Muscle of leg (tissue), 11 donors: ENCODE data around the gene AGAP3. TPM values are rescaled to one million over a fixed set of nuclear protein-coding genes. Genes with fewer than 3 reads are reported as not detected.

Experiments
- DNase-seq: peaks from one replicate; pipeline ENCODE4 v3.0.0; 2013
- H3K27ac ChIP-seq: one replicate; pipeline ENCODE4 v1.5.1; 2013; ENCODE audit warnings: mild to moderate bottlenecking, low read length, control low read depth
- H3K27me3 ChIP-seq: one replicate; pipeline ENCODE4 v1.6.1; 2013; ENCODE audit warnings: low read length; ENCODE audit not compliant: control insufficient read depth, insufficient read depth
- H3K36me3 ChIP-seq: one replicate; pipeline ENCODE4 v1.6.1; 2013; ENCODE audit warnings: low read length; ENCODE audit not compliant: control insufficient read depth, insufficient read depth
- H3K4me1 ChIP-seq: one replicate; pipeline ENCODE4 v1.6.1; 2013; ENCODE audit warnings: low read length; ENCODE audit not compliant: control insufficient read depth, insufficient read depth
- H3K4me3 ChIP-seq: one replicate; pipeline ENCODE4 v1.5.1; 2013; ENCODE audit warnings: low read length, control low read depth
- H3K9me3 ChIP-seq: replicated peaks from 2 replicates; pipeline ENCODE4 v1.6.1; 2013; ENCODE audit warnings: low read depth, low read length; ENCODE audit not compliant: control insufficient read depth
- WGBS: methylation state at CpG from one replicate; pipeline ENCODE4 v1.1.5; 2013; ENCODE audit warnings: missing lambda C conversion rate; ENCODE audit not compliant: insufficient coverage; 5-methylcytosine and 5-hydroxymethylcytosine counted together
- polyA plus RNA-seq, 8 donors: library from polyadenylated mRNA; unstranded; fragments of 120-200 nt; gene quantifications; one replicate each; pipeline versions ENCODE4 v1.2.1 to v1.2.3, GENCODE V29; 2013; ENCODE audit warnings: inconsistent platforms in 1 of 8, low replicate concordance in 1 of 8; ENCODE audit not compliant: insufficient read length in 8 of 8, insufficient read depth in 1 of 8
- total RNA-seq: library from RNA; stranded (reverse); fragments of 120-200 nt; gene quantifications from one replicate; pipeline ENCODE4 v1.2.4, GENCODE V29; 2013

Gene AGAP3
- total and polyA plus RNA-seq, 9 donors = 37.0 to 95.4 (median 74.6) TPM

- no peak overlapping the region for H3K4me3 ChIP-seq
- peak overlapping the region; percentile 72 for H3K27ac ChIP-seq
- H3K27me3 ChIP-seq = no peaks in the 10 kb centered on the region
- WGBS = 72% methylated on average over 11 of the region's 11 CpGs
- DNase-seq = no peak
- H3K9me3 ChIP-seq = no peaks in the 10 kb centered on the region
- peaks cover 84% of the 10 kb centered on the region for H3K36me3 ChIP-seq
- H3K4me1 ChIP-seq = peaks cover 51% of the 10 kb centered on the region
Measured at GRCh38 chr7:151137791-151138152, 51.5 kb downstream of the AGAP3 start.

GRCh38 chr7:151138153-151138851 lies 52.0 kb downstream of the AGAP3 start:
- peak overlapping the region; percentile 20 for H3K27ac ChIP-seq
- H3K4me3 ChIP-seq = no peak overlapping the region
- H3K36me3 ChIP-seq = peaks cover 87% of the 10 kb centered on the region
- peaks cover 53% of the 10 kb centered on the region for H3K4me1 ChIP-seq
- peak; percentile 14 for DNase-seq
- whole genome bisulfite sequencing = 52% methylated on average over 18 of the region's 30 CpGs
- no peaks in the 10 kb centered on the region for H3K27me3 ChIP-seq
- no peaks in the 10 kb centered on the region for H3K9me3 ChIP-seq

GRCh38 chr7:151139071-151139790 lies 53.0 kb downstream of the AGAP3 start:
- whole genome bisulfite sequencing = 59% methylated on average over 4 of the region's 18 CpGs
- no peak overlapping the region for H3K27ac ChIP-seq
- no peak overlapping the region for H3K4me3 ChIP-seq
- peaks cover 55% of the 10 kb centered on the region for H3K4me1 ChIP-seq
- no peaks in the 10 kb centered on the region for H3K9me3 ChIP-seq
- no peaks in the 10 kb centered on the region for H3K27me3 ChIP-seq
- H3K36me3 ChIP-seq = peaks cover 87% of the 10 kb centered on the region
- peak; percentile 5 for DNase-seq

GRCh38 chr7:151139791-151140190 lies 53.5 kb downstream of the AGAP3 start:
- H3K36me3 ChIP-seq = peaks cover 85% of the 10 kb centered on the region

GRCh38 chr7:151140826-151141225 lies 54.6 kb downstream of the AGAP3 start:
- DNase-seq = peak; percentile 1
- Histone ChIP-seq H3K9me3 (no peaks in the 10 kb centered on the region), H3K4me3 (no peak overlapping the region), H3K27ac (no peak overlapping the region), H3K27me3 (no peaks in the 10 kb centered on the region), H3K4me1 (peaks cover 51% of the 10 kb centered on the region), H3K36me3 (peaks cover 80% of the 10 kb centered on the region)
- WGBS = 94% methylated on average over 7 of the region's 7 CpGs

More at GRCh38 chr7:151139791-151140190, 53.5 kb downstream of the AGAP3 start:
- WGBS = 69% methylated on average over 3 of the region's 9 CpGs
- Histone ChIP-seq H3K4me3 (no peak overlapping the region), H3K9me3 (no peaks in the 10 kb centered on the region), H3K4me1 (peaks cover 51% of the 10 kb centered on the region), H3K27me3 (no peaks in the 10 kb centered on the region), H3K27ac (no peak overlapping the region)
- DNase-seq = no peak

GRCh38 chr7:151141311-151141854 lies 55.1 kb downstream of the AGAP3 start:
- Histone ChIP-seq H3K27ac (no peak overlapping the region), H3K4me3 (no peak overlapping the region), H3K36me3 (peaks cover 77% of the 10 kb centered on the region), H3K4me1 (peaks cover 51% of the 10 kb centered on the region), H3K9me3 (no peaks in the 10 kb centered on the region), H3K27me3 (no peaks in the 10 kb centered on the region)
- WGBS = 83% methylated on average over 1 of the region's 9 CpGs
- peak; percentile 10 for DNase-seq

- Histone ChIP-seq H3K4me3 (no peak overlapping the region), H3K27ac (no peak overlapping the region), H3K4me1 (peaks cover 44% of the 10 kb centered on the region), H3K36me3 (peaks cover 70% of the 10 kb centered on the region), H3K9me3 (no peaks in the 10 kb centered on the region), H3K27me3 (no peaks in the 10 kb centered on the region)
- peak; percentile 3 for DNase-seq
- WGBS = 89% methylated on average over 25 of the region's 31 CpGs
Measured at GRCh38 chr7:151141855-151142685, 55.8 kb downstream of the AGAP3 start.

- H3K9me3 ChIP-seq = no peaks in the 10 kb centered on the region
- no peaks in the 10 kb centered on the region for H3K27me3 ChIP-seq
- H3K36me3 ChIP-seq = peaks cover 67% of the 10 kb centered on the region
- peak; percentile 8 for DNase-seq
- 47% methylated on average over 5 of the region's 10 CpGs for WGBS
- peak overlapping the region; percentile 20 for H3K27ac ChIP-seq
- no peak overlapping the region for H3K4me3 ChIP-seq
- peaks cover 39% of the 10 kb centered on the region for H3K4me1 ChIP-seq
Measured at GRCh38 chr7:151142686-151143040, 56.4 kb downstream of the AGAP3 start.

- H3K36me3 ChIP-seq = peaks cover 63% of the 10 kb centered on the region
- 79% methylated on average over 23 of the region's 25 CpGs for WGBS
- peak; percentile 75 for DNase-seq
Measured at GRCh38 chr7:151143261-151144015, 57.2 kb downstream of the AGAP3 start.

More at GRCh38 chr7:151143261-151144015, 57.2 kb downstream of the AGAP3 start:
- no peak overlapping the region for H3K4me3 ChIP-seq
- peak overlapping the region; percentile 60 for H3K27ac ChIP-seq
- H3K9me3 ChIP-seq = no peaks in the 10 kb centered on the region
- H3K4me1 ChIP-seq = peaks cover 31% of the 10 kb centered on the region
- H3K27me3 ChIP-seq = peaks cover 2% of the 10 kb centered on the region
